ENCODE results near the gene MGA.
"Not testable (repeated sequence)": the region's sequence is repeated elsewhere in the genome, so short reads cannot be mapped to it uniquely, and the experiment has no call there.

Gene MGA

DNA sequence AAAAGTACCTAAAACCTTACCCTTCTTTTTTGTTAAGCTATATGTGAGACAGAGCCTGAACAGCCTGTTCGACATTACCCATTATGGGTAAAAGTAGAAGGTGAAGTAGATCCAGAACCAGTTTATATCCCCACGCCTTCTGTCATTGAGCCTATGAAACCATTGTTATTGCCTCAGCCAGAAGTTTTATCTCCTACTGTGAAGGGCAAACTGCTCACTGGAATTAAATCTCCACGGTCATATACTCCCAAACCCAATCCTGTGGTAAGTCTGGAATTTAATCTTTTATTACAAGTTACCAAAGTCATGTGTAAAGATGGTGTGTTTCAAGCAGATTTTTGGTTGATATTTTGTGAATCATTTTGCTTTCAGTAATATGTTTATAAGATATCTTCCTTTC lies 66.9 kb downstream of the MGA start:
- no peak for FAIRE-seq

DNA sequence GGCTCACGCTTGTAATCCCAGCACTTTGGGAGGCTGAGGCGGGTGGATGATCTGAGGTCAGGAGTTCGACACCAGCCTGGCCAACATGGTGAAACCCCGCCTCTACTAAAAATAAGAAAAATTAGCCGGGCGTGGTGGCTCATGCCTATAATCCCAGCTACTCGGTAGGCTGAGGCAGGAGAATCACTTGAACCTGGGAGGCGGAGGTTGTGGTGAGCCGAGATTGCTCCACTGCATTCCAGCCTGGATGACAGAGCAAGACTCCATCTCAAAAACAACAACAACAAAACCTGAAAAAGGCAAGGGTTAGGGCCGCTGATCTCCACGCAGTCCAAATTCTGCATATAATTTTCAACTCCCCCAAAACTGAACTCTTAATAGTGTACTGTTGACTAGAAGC lies 67.9 kb downstream of the MGA start:
- FAIRE-seq = not testable (repeated sequence)

DNA sequence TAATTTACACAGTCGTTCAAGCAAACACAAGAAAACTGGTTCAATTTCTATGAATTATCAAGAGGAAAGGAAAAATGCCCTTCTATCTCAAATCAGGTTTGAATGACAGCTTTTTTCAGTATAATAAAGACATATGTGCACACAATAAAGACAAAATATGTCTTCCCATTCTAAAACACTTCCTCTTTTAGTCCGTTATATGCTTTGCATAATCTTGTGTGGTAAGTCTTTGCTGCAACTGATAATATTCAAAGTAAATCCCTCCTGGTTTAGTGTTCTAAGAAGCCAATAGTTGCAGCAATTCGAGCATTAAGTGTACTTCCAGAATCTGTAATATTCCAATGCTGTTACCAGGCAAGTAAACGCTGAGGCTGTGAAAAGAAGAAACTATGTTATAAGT lies 70.3 kb downstream of the MGA start:
- FAIRE-seq = no peak

DNA sequence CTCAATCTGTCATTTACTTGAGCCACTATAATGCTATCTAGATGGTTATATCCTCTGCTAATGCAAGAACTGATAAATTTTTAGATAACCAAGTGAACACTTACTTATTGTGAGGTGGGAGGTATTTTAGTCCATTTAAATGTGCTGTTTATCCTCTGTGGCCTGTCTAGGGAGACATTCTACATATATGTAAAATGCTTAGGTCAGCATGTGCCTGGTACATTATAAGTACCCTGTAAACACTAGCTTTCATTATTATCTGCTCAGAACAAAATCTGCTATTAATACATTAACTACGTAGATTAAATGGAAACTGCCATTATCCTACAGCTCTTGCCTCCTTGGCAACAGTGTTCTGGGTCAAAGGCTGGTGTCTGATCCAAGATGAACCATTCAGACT lies 72.3 kb downstream of the MGA start:
- FAIRE-seq = no peak

DNA sequence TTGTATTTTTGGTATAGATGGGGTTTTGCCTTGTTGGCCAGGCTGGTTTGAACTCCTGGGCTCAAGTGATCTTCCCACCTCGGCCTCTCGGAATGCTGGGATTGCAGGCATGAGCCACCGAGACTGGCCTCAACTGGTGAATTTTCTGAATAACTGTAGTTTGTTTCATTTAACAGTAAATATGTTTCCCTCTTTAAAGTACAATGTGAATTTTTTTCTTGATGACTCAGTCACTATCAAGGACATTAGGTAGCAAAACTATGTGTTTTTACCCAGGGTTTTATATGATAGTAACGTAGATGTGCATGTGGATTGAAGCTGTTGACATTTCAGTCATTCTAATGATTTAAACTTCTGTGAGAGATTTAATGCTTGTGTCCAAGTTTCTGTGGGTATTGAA lies 73.9 kb downstream of the MGA start:
- no peak for FAIRE-seq

DNA sequence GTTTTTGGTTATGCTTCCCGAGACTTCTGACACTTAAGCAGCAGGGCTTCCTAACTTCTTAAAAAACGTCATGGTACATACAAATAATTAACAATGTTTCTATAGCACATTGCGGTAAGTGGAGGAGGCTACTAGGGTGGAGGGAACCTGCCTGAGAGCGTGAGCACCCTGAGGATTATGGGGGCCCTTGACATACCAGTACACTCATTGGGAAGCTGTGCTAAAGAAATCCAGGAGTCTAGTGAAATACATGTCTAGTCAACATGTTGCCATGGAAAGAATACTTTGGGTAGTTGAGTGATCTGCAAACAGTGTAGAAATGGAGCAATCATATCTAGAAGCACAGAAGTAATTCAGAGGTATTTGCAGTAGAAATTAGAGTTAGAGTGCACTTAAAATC lies 74.8 kb downstream of the MGA start:
- no peak for FAIRE-seq

DNA sequence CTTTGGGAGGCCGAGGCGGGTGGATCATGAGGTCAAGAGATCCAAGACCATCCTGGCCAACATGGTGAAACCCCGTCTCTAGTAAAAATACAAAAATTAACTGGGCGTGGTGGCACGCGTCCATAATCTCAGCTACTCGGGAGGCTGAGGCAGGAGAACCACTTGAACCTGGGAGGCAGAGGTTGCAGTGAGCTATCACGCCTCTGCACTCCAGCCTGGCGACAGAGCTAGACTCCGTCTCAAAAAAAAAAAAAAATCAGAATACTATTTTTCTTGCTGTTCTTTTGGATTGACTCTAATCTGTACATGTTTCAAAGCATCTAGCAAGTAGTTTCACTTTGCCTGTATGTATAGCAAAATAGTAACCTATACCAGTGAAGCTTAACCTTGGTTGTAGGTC lies 75.3 kb downstream of the MGA start:
- FAIRE-seq = not testable (repeated sequence)

DNA sequence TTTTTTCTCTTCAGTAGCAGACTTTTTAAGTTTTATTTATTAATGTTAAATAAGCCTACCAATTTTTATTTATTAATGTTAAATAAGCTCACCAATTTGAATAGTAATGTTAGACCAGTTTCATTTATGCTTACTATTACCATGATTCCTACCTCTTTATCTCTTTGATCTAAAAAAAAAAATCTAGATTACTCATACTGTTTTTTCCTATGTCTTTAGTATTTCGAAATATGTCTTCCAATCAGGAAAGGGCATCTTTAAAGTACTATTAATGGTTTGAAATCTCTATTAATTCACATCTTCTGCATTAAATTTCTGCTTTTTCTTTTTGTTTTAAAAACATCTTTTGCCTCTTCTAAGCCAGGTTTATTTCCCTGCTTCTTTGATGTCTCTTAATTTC lies 86.6 kb downstream of the MGA start:
- no peak for FAIRE-seq

DNA sequence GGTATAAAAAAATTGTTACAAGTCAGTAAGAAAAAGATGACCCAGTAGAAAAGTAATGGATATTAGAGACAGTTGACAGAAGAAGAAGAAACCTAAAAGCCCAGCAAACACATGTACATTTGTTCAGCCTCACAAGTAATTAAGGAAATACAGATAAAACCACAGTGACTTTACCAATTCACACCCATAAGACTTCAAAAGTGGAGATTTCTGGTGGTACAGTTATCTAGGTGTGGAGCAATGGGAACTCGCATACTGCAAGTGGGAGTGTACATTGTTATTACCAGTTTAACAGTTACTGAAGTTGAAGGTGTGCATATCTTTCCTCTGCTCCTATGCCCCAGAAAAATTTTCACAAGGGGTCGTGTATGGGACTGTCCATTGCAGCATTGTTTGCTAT lies 96.0 kb downstream of the MGA start:
- FAIRE-seq = no peak

DNA sequence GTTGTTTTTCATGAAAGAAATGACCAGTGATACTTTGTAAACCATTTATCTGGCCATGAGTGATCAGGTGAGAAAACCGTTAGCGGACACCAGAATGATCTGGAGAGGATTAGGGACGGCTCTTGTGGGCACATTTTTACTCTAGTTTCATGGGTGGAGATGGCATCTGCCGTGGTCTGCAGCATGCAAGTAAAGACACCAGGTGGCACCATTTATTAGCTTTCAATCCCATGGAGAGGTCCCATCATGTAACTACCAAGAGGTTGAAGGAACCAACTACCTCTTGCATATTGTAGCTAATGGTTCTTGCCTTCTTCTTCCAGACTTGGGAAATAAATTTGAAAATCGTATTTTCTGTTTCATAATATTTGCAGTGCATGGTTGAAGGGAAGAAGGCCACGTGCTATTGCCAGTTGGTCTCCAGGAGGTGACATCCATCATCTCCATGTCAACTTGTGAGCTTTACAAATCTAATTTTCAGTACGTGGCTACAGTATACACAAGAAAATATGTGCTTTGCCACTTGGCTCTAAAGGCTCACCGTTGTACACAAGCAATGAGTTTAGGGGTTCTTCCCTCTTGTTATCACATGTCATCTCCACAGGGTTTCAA lies 112.6 kb downstream of the MGA start:
- FAIRE-seq = no peak

DNA sequence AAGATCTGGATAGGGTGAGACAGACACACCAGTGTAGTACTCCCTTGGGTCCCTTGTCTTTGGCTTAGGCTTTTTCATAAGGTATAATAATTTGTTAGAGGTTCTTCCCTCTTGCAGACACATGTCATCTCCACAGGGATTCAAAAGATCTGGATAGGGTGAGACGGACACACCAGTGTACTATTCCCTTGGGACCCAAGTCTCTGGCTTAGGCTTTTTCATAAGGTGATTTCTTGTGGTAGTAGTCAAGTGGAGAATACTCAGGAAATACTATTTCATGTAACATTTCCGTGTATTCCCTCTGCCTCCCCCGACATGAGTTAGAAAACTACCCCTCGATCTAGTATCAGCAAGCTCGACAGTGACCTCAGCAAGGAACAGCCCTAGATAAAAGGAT lies 113.1 kb downstream of the MGA start:
- no peak for FAIRE-seq

DNA sequence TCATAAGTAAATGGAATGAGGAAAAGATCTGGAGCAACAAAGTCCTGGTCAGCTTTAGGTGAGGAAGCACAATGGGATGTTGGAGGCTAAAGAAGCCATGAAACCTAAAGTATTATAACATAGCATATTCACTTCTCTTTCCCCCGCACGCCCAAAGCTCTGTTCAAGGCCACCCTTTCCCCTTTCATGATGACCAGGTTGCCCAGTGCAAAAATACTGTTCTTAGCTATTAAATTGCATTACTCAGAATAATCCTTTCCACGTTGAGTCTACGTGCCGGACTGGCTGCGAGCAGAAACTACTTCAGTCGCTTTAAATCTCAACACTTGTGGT lies 113.5 kb downstream of the MGA start:
- FAIRE-seq = no peak

DNA sequence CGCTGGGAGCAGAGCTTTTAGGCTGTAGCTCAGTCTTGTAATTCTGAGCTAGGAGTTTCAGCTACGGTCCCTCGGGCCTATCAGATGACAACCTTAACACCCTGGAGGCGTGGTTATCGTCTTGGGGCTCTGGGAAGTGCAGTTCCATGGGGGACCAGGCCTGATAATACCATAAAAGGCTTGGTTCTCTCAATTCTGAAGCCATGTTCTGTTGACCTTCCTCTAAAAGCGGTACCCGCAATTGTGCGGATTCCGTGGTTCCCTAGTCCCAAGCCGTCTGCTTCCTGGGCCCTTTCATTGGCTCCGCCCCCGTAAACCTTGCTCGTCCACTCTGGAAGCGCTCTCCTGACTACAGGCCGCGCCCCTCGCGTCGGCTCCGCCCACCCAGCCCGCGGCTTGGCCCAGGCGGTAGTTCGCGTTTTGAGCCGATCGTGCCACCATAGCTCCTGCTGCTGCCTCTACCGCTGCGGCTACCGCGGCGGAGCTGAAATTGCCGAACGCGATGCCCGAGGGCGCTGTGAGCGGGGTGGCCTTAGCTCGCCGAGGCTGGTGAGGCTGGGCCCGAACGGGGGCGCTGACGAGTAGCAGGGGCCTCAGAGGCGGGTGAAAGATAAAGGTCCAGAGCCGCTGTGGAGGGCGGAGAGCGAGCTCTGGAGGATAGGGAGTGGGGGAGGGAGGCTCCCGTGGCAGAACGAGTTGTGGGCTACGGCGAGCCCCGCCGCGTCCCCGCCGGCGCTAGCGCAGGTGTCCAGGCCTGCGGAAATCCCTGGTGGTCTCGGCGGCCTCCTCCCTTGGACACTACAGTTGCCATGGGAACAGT lies 114.1 kb downstream of the MGA start, which contains the start of gene MAPKBP1:
MAPKBP1 (plus strand) TSS at position 423 of the 820 bp plus-strand sequence. CDS start 792 bp downstream, outside the sequence.
- no peak for FAIRE-seq

DNA sequence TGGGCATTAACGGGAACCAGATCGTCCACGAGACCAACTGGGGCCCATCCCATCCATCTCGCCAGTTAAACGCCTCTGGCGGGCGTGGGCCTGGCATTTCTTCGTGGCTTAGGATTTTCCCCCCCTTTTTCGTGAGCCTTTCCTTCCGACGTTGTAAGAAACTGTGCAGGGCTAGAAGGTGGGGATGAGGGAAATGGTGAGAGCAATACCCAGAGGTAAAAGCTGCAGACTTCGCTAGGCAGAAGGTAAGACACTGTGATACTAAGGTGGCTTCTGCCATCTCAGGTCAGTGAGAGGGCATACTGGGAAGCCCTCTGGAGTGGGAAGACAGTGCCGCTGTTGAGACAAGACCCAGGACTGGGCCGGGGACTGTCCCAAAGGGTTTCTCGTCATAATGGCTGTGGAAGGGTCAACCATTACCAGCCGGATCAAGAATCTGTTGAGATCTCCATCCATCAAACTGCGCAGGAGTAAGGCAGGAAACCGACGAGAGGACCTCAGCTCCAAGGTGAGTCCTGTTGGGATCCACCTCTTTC lies 114.7 kb downstream of the MGA start:
- FAIRE-seq = no peak

DNA sequence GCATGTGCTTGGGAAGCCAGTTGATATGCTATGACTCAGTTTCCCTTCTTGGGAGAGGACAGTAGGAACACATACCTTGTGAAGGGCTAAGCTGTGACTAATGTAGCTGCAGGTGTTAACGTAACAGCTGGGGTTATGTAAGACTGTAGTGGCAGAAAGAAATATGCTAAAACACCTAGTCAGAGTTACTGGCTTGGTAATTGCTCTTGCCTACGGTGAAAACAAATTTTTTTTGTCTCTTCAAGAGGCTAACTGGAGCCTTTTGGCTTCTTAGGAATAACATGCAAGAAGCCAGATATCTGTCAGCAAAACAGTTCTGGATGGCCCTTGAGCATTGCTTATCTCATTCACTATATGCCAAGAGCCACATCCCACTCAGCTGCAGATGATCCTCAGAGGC lies 115.4 kb downstream of the MGA start:
- no peak for FAIRE-seq

DNA sequence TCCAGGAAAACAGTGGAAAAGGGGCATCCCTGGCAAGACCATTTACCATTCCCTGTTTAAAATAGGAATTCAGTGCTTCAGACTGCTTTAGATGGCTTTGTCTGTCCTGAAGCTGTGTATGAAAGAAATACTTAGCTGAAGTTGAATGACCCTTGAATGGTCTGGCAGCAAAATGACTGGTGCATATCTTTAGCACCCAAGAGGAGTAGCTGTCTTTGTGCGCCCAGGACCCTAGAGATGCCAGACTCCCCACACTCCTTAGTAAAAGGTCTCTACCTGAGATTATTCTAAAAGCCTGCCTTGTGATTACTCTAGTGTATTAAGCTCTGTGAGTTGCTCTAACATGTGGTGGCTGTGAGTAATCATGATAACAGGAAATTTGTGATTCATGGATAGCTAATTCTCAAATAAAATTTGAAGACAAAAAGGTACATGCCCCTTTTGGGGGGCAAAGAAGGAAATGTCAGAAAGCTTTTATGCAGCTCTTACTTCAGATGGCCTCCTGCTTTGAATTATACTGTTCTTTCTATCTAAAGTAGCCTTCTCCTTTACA lies 117.3 kb downstream of the MGA start:
- FAIRE-seq = no peak

DNA sequence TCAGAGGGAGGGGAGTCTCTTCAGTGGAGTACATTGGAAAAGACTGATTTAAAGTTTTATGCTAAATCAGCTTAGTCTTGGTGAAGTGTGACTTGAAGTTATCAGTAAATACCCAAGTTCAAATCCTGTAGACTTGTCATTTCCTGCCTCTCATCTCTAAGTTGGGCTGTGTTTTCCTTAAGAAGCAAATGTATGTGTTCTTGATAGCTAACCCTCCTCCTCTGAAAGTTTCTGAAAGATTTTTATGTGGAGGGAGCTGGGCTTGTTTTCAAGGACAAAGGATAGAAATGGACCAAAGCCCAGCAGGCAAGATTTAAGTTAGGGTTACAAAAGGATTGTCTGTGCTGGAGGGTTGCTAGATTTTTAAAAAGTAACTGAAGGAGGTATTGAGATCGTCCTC lies 118.3 kb downstream of the MGA start:
- no peak for FAIRE-seq

DNA sequence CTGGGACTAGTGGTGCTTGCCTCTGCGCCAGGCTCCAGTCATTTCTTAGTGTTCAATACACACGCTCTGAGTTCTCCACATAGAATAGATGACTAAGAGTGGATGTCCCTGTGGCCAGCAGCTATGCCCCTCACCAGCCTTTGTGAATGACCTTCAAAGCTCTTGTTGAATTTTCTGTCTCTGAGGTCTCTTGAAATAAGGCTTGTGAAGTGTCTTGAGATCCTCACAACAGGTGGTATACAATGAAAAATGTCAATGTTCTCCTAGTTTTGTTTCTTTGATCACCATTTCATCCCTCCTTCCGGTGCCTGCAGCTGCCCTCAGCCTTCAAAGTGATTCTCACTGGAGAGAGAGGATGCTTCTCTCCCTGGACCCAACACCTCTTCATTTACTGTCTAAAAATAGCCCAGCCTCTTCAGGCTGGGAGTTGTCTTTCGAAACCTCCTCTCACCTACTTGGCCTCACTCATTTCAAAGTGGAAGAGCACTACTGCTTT lies 119.5 kb downstream of the MGA start:
- FAIRE-seq = no peak

DNA sequence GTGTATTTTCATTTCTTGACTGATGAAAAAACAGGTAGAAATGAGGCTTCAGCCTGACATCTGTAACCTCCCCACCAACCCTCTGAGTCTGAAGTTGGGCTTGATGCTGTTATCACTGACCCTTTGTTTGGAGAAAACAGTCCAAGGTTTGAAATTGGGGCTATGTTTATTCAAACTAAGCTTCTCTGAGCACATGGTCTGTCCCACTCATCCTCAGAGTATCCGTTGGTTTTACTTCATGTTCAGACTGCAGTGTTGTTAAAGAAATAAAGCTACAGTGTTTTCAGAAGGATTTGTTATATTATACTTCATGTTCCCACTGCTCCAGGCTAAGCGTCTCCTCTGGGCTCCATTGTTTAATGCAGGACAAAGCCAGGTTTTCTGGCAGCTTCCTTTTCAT lies 120.1 kb downstream of the MGA start:
- no peak for FAIRE-seq

DNA sequence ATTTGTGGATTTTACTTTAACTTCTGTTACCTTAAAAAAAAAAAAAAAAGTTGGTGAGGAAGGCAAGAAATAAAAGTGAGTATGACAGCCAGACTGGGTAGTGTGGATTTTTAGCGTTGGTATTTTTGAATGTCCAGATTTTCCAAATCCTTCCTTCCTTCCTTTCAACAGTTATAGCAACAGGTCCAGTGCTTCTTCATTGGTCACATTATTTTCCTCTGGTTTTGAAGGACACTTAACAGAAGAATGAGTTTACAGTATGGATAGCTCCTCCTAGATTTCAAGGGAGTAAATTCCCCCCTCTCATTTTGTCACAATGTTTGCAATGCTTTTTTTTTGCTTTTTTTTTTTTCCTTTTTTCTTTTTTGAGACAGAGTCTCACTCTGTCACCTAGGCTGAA lies 120.5 kb downstream of the MGA start:
- no peak for FAIRE-seq

DNA sequence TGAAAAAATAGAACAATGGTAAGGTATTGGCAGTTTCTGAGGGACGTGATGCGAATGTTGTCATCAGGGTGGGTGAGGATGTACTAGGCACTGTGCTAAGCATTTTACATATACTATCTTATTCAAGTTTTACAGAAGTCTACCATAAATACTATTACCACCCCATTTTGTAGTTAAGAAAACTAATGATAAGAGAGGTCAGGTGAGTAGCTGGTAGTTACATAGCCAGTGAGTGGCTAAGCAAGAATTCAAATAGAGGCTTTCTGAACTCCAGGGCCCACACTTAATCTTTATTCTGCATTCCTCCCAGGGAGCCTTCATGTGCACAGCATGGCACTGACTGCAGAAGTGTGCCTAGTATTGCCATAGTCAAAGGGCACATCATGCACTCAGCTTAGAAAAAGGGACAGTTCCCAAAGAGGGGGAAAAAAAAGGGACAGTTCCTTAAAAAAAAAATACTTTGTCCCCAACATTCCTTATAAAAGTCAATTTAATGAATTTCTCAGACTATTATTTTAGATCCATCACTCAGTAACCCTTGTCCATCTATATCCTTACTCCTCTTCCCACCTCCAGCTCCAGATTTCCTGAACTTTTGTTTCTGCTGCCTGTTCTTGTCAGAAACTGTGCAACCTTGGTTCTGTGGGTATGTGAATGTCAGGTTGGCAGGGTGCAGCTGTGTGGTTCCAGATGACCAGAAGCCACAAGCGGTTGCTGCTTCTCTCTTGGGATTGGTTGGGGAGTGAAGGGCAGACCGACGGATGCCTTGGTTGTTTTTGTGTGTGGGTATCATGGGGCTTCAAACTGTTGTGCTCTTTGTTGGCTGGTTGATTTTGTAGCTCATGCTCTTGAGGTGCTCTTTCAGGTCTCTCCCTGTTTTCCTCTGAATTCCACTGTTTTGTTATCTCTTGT lies 122.4 kb downstream of the MGA start:
- FAIRE-seq = no peak

DNA sequence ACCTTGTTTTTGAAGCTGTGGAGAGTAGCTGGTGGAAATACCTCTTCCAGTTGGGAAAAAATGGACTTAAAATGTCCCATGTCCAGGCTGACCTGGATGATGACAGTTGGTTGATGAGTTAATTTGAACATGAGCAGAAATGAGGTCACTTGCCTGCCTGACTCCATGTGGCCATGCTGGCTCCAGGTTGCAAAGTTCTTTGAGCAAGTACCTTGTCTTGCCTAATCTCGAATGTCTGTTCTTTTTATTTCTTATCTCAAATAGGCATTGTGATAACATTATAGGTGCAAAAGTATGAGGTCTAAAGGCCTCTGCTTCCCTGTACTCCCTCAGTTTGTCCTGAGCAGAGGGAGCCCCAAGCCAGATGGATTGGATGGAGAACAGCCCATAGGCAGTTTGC lies 123.1 kb downstream of the MGA start:
- no peak for FAIRE-seq

DNA sequence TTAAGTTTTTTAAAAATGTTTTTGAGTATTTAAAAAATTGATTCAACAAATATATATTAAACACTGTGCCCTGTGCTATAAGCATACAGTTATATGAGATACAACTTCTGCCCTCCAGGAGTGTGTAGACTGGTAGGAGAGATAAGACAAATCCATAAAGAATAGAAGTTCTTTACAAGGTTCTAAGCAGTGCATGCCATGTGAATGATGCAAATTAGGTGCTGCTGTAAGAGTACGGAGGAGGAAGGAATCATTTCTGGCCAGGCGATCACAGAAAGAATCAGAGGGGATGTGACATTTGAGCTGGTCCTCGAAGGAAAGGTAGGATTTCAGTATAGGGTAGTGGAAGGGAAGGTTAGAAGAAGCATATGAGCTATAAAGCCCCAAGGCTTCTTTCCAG lies 128.1 kb downstream of the MGA start:
- no peak for FAIRE-seq

All from colon (tissue), 2 donors.